Measurements from ENCODE around the gene STUM. TPM values are rescaled to one million over a fixed set of nuclear protein-coding genes. Genes with fewer than 3 reads are reported as not detected.

STUM gene
- polyA plus RNA-seq, 2 of the 4 experiments (the other 2 are of a cell fraction): not detected

DNA sequence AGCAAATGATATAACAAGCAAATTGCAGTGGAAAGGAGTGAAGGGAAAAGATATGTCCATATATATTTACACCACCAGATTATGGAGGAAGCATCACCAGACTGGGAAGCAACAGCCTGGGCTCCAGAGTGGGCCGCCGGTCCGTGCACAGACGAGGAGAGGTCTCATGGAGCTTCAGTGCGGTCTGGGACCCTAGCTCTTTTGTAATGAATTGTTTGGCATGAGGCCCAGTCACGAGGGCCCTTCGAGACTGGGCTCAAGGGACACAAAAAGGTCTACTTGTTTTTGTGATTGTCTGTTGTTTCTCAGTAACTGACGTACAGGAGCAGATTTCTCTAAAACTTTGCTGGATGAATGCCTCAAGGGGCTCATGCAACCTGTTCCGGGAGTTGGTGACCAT is 12.9 kb upstream of the STUM start:
- no peak overlapping the region for H3K27ac ChIP-seq
- ATAC-seq (no peak), FAIRE-seq (no peak), DNase-seq (ENCODE audit: low read depth in 1 of 2, low spot score in 1 of 2) (no peak)
- CTCF ChIA-PET: interaction anchor here (1.3 to 4.6 kb wide), 2 partner anchors 8 to 12 kb away, joined by 3 to 21 read pairs; partner anchors contain the start of gene STUM
- POLR2A ChIA-PET: no interaction called here
- no peak overlapping the region for H3K4me2 ChIP-seq
- no peak overlapping the region for H3K4me3 ChIP-seq
- H3K4me1 ChIP-seq: no peaks in the 10 kb centered on the region
- TF ChIP-seq ATOH8 (CRISPR knock-in tag; IDR thresholded peaks at IDR 0.05; ENCODE audit: low read depth) (no peak), HOXB13 (CRISPR knock-in tag; IDR thresholded peaks at IDR 0.05; ENCODE audit: low read depth) (no peak), CEBPB (IDR thresholded peaks at IDR 0.05) (no peak), KDM1A (IDR thresholded peaks at IDR 0.05; ENCODE audit: low read depth) (no peak)
- no peaks in the 10 kb centered on the region for H3K9me3 ChIP-seq
- 52% methylated on average over 9 of the region's 9 CpGs for WGBS (ENCODE audit: missing lambda C conversion rate)

DNA sequence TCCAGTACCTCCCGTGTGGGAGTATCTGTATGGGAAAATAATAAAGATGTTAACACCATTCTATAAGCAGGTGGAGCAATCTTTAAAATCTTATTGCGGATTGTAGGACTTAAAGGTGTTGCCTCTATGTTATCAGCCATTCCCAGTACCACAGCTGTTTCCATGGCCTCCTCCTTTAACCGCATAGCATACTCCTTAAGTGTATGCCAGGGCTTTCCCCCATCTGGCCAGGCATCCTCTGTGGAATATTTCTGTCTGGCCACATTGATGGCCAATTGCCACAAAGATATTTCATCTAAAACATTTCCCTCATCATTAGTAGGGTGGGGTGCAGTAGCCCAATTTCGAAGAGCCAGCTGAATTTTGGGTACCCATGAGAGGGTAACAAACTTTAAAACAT is 7.3 kb upstream of the STUM start:
- DNase-seq (ENCODE audit: low read depth in 1 of 2, low spot score in 1 of 2) (no peak), FAIRE-seq (no peak), ATAC-seq (no peak)
- Histone ChIP-seq H3K4me3 (no peak overlapping the region), H3K4me1 (no peaks in the 10 kb centered on the region), H3K9me3 (no peaks in the 10 kb centered on the region), H3K4me2 (no peak overlapping the region), H3K27ac (no peak overlapping the region)
- ChIA-PET POLR2A (no interaction called here), CTCF (interaction anchor here (1.8 to 2.3 kb wide), 2 partner anchors 86 to 126 kb away, joined by 3 to 8 read pairs; no protein-coding TSS in a partner anchor)
- 67% methylated on average over 4 of the region's 4 CpGs for WGBS (ENCODE audit: missing lambda C conversion rate)
- TF ChIP-seq MAFK (IDR thresholded peaks at IDR 0.05; ENCODE audit: partially characterized antibody) (no peak), RARB (CRISPR knock-in tag; IDR thresholded peaks at IDR 0.05) (no peak), JUNB (IDR thresholded peaks at IDR 0.05) (no peak), CHD4 (IDR thresholded peaks at IDR 0.05; ENCODE audit: borderline replicate concordance) (no peak), HOXB5 (CRISPR knock-in tag; IDR thresholded peaks at IDR 0.05) (no peak)

GRCh38 chr1:226541631-226542622 is 6.6 kb upstream of the STUM start:
- ATAC-seq (no peak), FAIRE-seq (no peak), DNase-seq (ENCODE audit: low read depth in 1 of 2, low spot score in 1 of 2) (no peak)
- H3K9me3 ChIP-seq: no peaks in the 10 kb centered on the region
- H3K4me2 ChIP-seq: no peak overlapping the region
- ChIA-PET POLR2A (no interaction called here), CTCF (interaction anchor here (1.1 to 2.3 kb wide), 4 partner anchors 9 to 126 kb away, joined by 3 to 8 read pairs (median 5); no protein-coding TSS in a partner anchor)
- H3K4me3 ChIP-seq: no peak overlapping the region
- H3K4me1 ChIP-seq: no peaks in the 10 kb centered on the region
- TF ChIP-seq EHMT2 (IDR thresholded peaks at IDR 0.05; ENCODE audit: low read depth) (no peak), RNF2 (IDR thresholded peaks at IDR 0.05; ENCODE audit: borderline replicate concordance, low read depth) (no peak), EHF (CRISPR knock-in tag; IDR thresholded peaks at IDR 0.05) (no peak), HOXB5 (CRISPR knock-in tag; IDR thresholded peaks at IDR 0.05) (no peak), CEBPB (IDR thresholded peaks at IDR 0.05) (no peak), MAFK (IDR thresholded peaks at IDR 0.05; ENCODE audit: partially characterized antibody) (no peak), KDM5A (IDR thresholded peaks at IDR 0.05) (no peak), ATOH8 (CRISPR knock-in tag; IDR thresholded peaks at IDR 0.05; ENCODE audit: low read depth) (no peak), KDM1A (IDR thresholded peaks at IDR 0.05; ENCODE audit: low read depth) (no peak), BHLHE40 (IDR thresholded peaks at IDR 0.05; ENCODE audit: low read depth, low read length) (no peak), JUN (IDR thresholded peaks at IDR 0.05) (no peak), NPAS2 (CRISPR knock-in tag; IDR thresholded peaks at IDR 0.05; ENCODE audit: borderline replicate concordance) (no peak), PHF8 (IDR thresholded peaks at IDR 0.05; ENCODE audit: borderline replicate concordance, low read depth) (no peak), NR3C1 (IDR thresholded peaks at IDR 0.05) (no peak), HOXA7 (CRISPR knock-in tag; IDR thresholded peaks at IDR 0.05) (no peak), TFCP2L1 (CRISPR knock-in tag; IDR thresholded peaks at IDR 0.05) (no peak), SMC3 (IDR thresholded peaks at IDR 0.05) (no peak)
- TF ChIP-seq, protein P1, sequence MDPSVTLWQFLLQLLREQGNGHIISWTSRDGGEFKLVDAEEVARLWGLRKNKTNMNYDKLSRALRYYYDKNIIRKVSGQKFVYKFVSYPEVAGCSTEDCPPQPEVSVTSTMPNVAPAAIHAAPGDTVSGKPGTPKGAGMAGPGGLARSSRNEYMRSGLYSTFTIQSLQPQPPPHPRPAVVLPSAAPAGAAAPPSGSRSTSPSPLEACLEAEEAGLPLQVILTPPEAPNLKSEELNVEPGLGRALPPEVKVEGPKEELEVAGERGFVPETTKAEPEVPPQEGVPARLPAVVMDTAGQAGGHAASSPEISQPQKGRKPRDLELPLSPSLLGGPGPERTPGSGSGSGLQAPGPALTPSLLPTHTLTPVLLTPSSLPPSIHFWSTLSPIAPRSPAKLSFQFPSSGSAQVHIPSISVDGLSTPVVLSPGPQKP (IDR thresholded peaks at IDR 0.05; ENCODE audit: low read depth, low read length): no peak
- TF ChIP-seq, protein P2, sequence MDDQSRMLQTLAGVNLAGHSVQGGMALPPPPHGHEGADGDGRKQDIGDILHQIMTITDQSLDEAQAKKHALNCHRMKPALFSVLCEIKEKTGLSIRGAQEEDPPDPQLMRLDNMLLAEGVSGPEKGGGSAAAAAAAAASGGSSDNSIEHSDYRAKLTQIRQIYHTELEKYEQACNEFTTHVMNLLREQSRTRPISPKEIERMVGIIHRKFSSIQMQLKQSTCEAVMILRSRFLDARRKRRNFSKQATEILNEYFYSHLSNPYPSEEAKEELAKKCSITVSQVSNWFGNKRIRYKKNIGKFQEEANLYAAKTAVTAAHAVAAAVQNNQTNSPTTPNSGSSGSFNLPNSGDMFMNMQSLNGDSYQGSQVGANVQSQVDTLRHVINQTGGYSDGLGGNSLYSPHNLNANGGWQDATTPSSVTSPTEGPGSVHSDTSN (IDR thresholded peaks at IDR 0.05): no peak
- no peak overlapping the region for H3K27ac ChIP-seq
- WGBS (ENCODE audit: missing lambda C conversion rate): 75% methylated on average over 14 of the region's 14 CpGs

All from A549 (cell line).